HG02840 (cell line): ENCODE results near the gene SLC22A23.

Source experiments
- ATAC-seq: cut with Tn5 transposase; IDR thresholded peaks from one replicate; pipeline ENCODE4 v1.9.1; 2021; ENCODE audit warnings: mild to moderate bottlenecking, moderate library complexity, moderate number of reproducible peaks; ENCODE audit not compliant: unreplicated experiment, low FRiP score

SLC22A23 gene

GRCh38 chr6:3237761-3238662, 218.8 kb downstream of the SLC22A23 start:
- ATAC-seq = no peak

DNA sequence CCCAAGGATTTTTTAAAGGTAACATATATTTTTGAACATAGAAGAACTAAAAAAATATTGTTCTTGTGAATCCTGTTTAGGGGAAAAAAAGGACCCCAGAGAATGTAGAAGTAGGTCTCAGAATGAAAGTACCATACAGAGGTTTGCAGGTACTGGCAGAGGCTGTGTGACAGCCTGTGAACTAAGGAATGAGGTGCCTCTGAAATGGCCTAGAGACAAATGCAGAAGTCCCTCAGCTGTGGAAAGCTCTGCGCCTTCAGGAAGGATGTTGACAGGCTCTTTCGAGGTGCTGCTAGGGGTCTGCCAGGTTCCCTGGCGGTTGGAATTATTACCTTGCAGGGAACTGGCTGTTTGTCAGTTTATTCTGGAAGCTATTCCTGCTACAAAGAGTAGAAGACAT, 220.8 kb downstream of the SLC22A23 start:
- no peak for ATAC-seq

- ATAC-seq = no peak
These were observed 221.4 kb downstream of the SLC22A23 start for GRCh38 chr6:3235486-3235885.

DNA sequence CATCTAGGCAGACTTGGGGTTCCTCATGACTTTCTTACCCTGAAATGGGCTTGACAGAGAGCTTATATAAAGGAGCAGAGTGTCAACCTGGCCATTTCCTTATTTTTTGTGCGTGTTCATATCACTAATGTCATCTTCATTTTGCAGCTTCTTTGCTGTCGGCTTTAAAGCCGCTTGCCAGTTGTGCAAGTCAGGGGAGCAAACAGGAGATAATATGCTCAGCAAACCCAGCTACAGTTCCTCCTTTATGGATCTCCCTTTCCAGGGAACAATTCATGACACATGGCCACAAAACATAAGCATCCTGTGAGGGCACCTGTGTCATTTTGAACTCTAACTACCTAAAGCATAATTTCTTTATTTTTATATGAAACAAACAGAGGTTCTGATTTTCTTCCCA, 222.9 kb downstream of the SLC22A23 start:
- ATAC-seq = no peak

GRCh38 chr6:3233321-3233720, 223.5 kb downstream of the SLC22A23 start:
- no peak for ATAC-seq

- ATAC-seq = no peak
These were observed 224.6 kb downstream of the SLC22A23 start for GRCh38 chr6:3232017-3232945.

DNA sequence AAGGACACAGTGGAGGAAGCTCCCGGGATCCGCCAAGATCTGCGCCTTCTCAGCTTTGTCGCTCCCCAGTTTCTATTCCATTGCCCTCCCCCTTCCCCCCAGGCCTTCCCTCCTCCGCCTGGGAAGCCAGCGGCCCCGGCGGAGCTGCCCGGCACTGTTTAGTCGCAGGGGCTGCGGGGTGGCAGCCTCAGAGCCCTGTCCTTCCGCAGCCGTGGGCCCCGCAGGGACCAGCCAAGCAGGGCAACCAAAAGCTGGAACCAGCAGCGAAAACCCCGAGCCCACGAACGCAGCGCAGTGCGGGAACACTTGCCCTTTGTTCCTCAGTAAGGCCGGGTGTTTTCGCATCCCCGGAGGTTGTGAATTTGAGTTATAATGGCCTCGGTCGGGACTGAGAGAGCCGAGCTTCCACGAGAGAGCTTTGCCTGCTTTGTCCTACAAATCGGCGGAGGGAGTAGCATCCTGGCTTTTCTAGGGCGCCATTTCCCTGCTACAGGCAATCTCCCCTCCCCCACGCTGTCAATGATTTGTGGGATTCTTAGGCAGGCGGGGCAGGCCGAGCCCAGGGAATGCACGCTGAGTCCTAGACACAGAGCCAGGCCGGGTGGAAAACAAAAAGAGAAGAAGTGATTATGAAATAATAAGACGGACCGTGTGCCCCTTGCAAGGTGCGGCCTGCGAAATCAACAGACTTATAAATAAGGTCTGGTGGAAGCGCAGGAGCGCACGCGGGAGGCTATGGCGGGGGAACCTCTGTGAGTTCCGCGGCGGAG, 225.4 kb downstream of the SLC22A23 start:
- ATAC-seq = no peak

- ATAC-seq = no peak
These were observed 226.0 kb downstream of the SLC22A23 start for GRCh38 chr6:3230900-3231246.

GRCh38 chr6:3230256-3230882, 226.5 kb downstream of the SLC22A23 start:
- no peak for ATAC-seq

- ATAC-seq = no peak
These were observed 227.2 kb downstream of the SLC22A23 start for GRCh38 chr6:3229566-3230178.

GRCh38 chr6:3228771-3229565, 227.9 kb downstream of the SLC22A23 start:
- ATAC-seq = no peak

DNA sequence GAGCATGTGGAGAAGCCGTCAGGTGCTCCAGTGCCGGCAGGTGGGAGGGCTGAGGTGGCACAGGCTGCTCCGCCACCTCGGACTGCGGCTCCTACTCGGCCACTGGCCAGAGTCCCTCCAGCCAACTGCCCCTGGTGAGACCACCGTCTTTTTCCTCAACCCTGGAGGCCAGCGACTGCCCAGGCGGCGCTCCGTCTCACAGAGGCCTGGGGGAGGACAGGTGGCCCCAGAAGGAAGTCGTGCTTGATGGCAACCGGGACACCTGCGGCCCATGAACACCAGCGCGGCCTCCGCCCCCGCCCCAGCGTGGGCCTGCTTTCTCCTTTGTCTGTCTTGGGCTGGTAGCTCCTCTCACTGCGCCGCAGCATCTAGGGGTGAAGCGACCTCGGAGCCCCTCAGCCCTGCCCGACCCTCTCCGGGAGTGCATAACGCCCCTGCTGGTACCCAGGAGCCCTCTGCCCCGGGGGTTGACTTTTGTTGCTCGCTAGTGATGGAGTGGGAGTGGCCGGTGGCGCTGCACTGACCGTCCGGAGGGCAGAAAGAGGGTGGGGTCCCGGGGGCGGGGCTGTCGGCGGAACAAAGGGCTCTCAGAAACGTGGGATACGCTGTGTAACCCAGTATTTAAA, 228.7 kb downstream of the SLC22A23 start:
- ATAC-seq = no peak

DNA sequence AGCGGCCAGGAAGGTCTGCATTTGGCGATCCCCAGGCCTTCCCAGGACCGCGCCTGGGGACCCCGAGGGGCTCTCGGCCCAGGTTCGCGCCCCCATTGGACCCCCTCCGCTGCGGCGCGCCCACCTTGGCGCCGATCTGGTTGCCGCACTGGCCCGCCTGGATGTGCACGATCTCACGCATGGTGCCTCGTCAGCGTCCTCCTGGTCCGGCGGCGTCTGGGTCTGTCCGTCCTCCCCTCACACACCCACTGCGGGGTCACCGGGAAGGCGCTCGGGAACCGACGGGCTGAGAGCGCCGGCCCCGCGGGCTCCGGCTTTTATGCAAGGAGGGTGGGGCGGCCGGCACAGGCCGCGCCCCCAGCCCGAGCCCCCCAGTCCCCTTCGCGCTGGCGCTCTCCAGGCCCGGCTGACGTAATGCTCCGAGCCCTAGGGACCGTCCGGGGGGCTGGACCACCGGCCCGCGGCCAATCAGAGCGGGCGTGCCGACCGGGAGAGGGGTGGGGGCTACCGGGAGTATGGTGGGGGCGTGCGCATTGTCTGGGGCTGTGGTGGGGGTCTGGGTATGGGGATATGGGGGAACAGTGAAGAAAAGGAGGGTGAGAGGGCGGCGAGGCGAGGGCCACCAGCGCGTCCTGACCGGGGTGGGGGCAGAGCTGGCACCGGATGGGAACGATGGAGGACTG, 229.3 kb downstream of the SLC22A23 start, which contains the start of gene TUBB2B:
TUBB2B (minus strand) TSS at position 291 of the 683 bp plus-strand sequence; CDS start at position 181, 110 bp downstream.
- no peak for ATAC-seq

DNA sequence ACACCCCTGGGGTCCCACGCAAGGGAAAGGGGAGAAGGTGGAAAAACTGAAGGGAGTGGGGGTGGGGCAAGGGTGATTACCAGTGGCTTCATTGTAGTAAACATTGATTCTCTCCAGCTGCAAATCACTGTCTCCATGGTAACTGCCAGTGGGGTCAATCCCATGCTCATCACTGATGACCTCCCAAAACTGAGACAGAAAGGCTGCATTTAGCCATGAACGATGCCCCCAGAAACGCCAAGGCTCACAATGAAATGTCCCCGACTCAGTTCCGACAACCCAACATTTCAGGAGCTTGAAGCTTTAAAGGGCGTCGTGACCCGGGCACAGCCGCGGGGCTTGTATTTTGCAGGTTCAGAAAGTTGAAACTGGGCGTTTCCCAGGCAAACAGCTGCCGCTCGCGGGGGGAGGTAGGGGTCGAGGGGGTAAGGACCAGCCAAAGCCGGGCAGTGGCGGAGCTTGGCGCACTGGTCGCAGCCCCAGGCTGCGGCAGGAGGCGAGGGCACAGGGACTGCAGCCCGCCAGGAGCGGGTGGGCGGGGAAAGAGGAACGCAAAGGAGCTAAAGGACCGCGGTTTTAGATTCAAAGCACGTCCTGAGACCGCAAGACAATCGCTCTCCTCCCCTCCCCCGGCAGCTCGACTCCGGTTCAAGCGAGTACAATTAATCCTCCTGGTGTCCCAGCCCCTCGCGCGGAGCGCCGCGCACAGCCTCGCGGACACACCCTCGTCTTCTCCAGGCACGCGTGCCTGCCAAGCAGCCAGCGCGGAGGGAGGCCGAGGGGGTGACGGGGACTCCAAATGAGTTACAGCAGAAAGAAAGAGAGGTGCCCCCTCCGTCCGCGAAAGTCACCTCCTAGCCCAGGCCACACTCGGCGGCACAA, 230.1 kb downstream of the SLC22A23 start:
- no peak for ATAC-seq

DNA sequence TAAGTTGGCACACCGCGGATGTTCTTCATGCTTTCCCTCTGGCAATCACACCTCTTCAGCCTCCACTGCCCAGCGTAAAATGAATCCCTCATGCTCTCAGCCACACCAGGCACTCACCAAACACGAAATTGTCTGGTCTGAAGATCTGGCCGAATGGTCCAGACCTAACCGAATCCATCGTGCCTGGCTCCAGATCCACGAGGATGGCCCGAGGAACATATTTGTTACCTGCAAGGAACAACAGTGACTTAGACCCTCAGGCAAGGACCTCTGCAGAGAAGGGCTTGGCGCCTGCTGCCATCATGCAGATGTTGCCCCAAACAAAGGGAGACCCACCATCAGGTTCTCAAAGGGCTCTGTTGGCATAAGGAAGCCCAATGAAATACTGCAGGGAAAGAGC, 230.8 kb downstream of the SLC22A23 start:
- no peak for ATAC-seq

- no peak for ATAC-seq
These were observed 234.3 kb downstream of the SLC22A23 start for GRCh38 chr6:3222506-3223038.

- ATAC-seq = no peak
These were observed 235.3 kb downstream of the SLC22A23 start for GRCh38 chr6:3221578-3221977.
